SK-N-MC (cell line): ENCODE data around the gene AP3D1.

Source experiments
- EZH2 ChIP-seq: fragments of 200-600 bp; sonication (generic); IDR thresholded peaks from one replicate; pipeline ENCODE4 v1.6.1; 2017; ENCODE audit warnings: antibody characterized with exemption
- FOXP2 ChIP-seq: optimal IDR thresholded peaks from 2 replicates; pipeline ENCODE3; 2011; ENCODE audit warnings: mild to moderate bottlenecking, moderate library complexity; ENCODE audit not compliant: insufficient read depth; ENCODE audit errors: extremely low read length, control extremely low read depth

DNA sequence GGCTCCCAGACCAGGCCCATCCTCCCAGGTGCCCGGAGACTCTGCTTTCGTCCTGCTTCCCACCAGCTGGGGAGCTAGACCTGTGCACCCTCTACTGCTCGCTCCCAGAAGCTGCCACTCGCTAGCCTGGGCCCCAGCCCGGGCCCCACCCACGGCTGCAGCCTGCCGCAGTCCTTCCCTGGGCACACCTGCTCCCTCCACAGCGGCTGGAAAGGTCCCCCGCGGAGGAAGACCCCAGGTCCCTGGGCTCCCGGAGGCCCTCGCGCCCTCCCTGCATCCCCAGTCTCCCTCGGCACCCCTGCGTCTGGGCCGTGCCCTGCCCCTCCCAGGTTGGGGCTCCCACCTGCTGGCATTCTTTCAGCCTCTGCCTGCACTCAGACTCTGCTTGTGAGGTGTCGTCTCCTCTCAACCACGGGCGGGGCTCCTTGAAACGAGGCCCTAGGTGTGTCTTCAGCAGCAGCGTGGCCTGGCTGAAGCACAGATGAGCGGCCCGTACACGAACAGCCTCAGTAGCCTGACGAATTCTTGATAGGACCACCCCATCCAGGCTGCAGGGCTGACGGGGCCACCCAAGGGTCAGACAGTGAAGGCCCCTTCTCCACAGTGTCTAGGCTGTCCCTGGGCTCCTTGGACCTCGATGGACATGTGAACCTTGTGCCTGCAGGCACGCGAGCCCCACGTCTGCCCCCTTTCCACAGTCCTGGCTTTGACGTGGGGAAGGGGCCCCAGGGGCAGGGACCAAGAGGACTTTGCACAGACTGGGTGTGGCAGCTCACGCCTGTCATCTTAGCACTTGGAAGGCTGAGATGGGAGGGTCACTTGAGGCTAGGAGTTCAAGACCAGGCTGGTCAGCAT is 40.3 kb upstream of the AP3D1 start:
- TF ChIP-seq EZH2: no peak
- no peak for TF ChIP-seq FOXP2
